CD4-positive, CD25-positive, alpha-beta regulatory T cell (primary cell): Measurements from ENCODE around the gene PRRX2. TPM values are rescaled to one million over a fixed set of nuclear protein-coding genes. Genes with fewer than 3 reads are reported as not detected.

ENCODE experiments used
- ATAC-seq, 2 donors: fragments of 150-1000 bp; cut with Tn5 transposase; one replicate each; pipeline ENCODE4 v1.10.0; 2021; ENCODE audit warnings: low read depth in 2 of 2, moderate number of reproducible peaks in 2 of 2, moderate library complexity in 1 of 2
- DNase-seq, 3 donors: peaks; one replicate each; pipeline versions ENCODE4 v3.0.0 to v3.0.0-alpha.2; 2012 to 2022; ENCODE audit warnings: mixed read lengths in 1 of 3
- H3K27ac ChIP-seq: one replicate; pipeline ENCODE4 v1.7.0; 2013; ENCODE audit warnings: mild to moderate bottlenecking, low read length; ENCODE audit not compliant: insufficient read depth, poor library complexity, severe bottlenecking
- H3K27me3 ChIP-seq: one replicate; pipeline ENCODE4 v1.7.0; 2013; ENCODE audit warnings: low read length; ENCODE audit not compliant: control insufficient read depth, insufficient read depth
- H3K36me3 ChIP-seq: one replicate; pipeline ENCODE4 v1.7.0; 2013; ENCODE audit warnings: mild to moderate bottlenecking, low read length, moderate library complexity; ENCODE audit not compliant: control insufficient read depth, insufficient read depth
- H3K4me1 ChIP-seq: 2 replicates; pipeline ENCODE4 v1.7.0; 2013; ENCODE audit warnings: mild to moderate bottlenecking, low read length; ENCODE audit not compliant: insufficient read depth, control insufficient read depth, poor library complexity, severe bottlenecking
- H3K4me3 ChIP-seq: one replicate; pipeline ENCODE4 v1.7.0; 2013; ENCODE audit warnings: low read depth, mild to moderate bottlenecking, low read length, moderate library complexity
- H3K9me3 ChIP-seq, 2 experiments: 1 replicate in 1 of 2; 2 replicates in 1 of 2; pipeline ENCODE4 v1.7.0; 2013; ENCODE audit warnings: low read length in 2 of 2, mild to moderate bottlenecking in 1 of 2, moderate library complexity in 1 of 2; ENCODE audit not compliant: control insufficient read depth in 2 of 2
- H3K27ac Mint-ChIP-seq, 3 donors: one replicate each; pipeline ENCODE4 v1.8.0; 2020 to 2022; ENCODE audit warnings: mild to moderate bottlenecking in 3 of 3, mixed read lengths in 3 of 3, moderate library complexity in 2 of 3
- H3K27me3 Mint-ChIP-seq: one replicate; pipeline ENCODE4 v1.8.0; 2022; ENCODE audit warnings: mild to moderate bottlenecking, mixed read lengths
- H3K36me3 Mint-ChIP-seq: one replicate; pipeline ENCODE4 v1.8.0; 2020; ENCODE audit warnings: mixed read lengths
- H3K4me1 Mint-ChIP-seq, 4 donors: one replicate each; pipeline ENCODE4 v1.8.0; 2020 to 2022; ENCODE audit warnings: mixed read lengths in 4 of 4, mild to moderate bottlenecking in 1 of 4
- H3K4me3 Mint-ChIP-seq, 4 donors: one replicate each; pipeline ENCODE4 v1.8.0; 2020 to 2022; ENCODE audit warnings: mild to moderate bottlenecking in 4 of 4, mixed read lengths in 4 of 4, moderate library complexity in 3 of 4
- H3K9me3 Mint-ChIP-seq, 7 donors: one replicate each; pipeline ENCODE4 v1.8.0; 2020 to 2022; ENCODE audit warnings: mixed read lengths in 7 of 7, mild to moderate bottlenecking in 3 of 7, moderate library complexity in 2 of 7
- polyA plus RNA-seq, 4 donors: library from polyadenylated mRNA; unstranded; fragments of 300-500 nt; fragmentation: Illumina TruSeq; gene quantifications; one replicate each; pipeline ENCODE4 v1.2.3, GENCODE V29; 2021
- total RNA-seq: library from RNA; stranded (reverse); gene quantifications from one replicate; pipeline ENCODE4 v1.2.3, GENCODE V29; 2022

The PRRX2 gene
- total and polyA plus RNA-seq, 5 donors from 2014 or later: not detected

GRCh38 chr9:129704807-129705206 is 39.4 kb downstream of the PRRX2 start:
- ATAC-seq: no peak
- H3K27me3 ChIP-seq: no peaks in the 10 kb centered on the region
- H3K4me1 ChIP-seq: no peaks in the 10 kb centered on the region
- Mint-ChIP-seq H3K4me3 (no peak overlapping the region), H3K9me3 (no peaks in the 10 kb centered on the region), H3K36me3 (no peaks in the 10 kb centered on the region), H3K4me1 (no peaks in the 10 kb centered on the region), H3K27ac (no peak overlapping the region), H3K27me3 (peaks cover 5% of the 10 kb centered on the region)
- no peaks in the 10 kb centered on the region for H3K36me3 ChIP-seq
- no peak overlapping the region for H3K27ac ChIP-seq
- DNase-seq: no peak
- no peaks in the 10 kb centered on the region for H3K9me3 ChIP-seq
- H3K4me3 ChIP-seq: no peak overlapping the region

- ATAC-seq (no peak), DNase-seq (no peak)
- H3K4me3 Mint-ChIP-seq: no peak overlapping the region
- H3K36me3 ChIP-seq: no peaks in the 10 kb centered on the region
- no peak overlapping the region for H3K27ac ChIP-seq
- H3K9me3 Mint-ChIP-seq: no peaks in the 10 kb centered on the region
- H3K27me3 Mint-ChIP-seq: peaks cover 7% of the 10 kb centered on the region
- H3K4me1 Mint-ChIP-seq: peaks cover 0 to 23% (median 7%) of the 10 kb centered on the region in 4 donors
- no peaks in the 10 kb centered on the region for H3K36me3 Mint-ChIP-seq
- no peaks in the 10 kb centered on the region for H3K27me3 ChIP-seq
- no peak overlapping the region for H3K27ac Mint-ChIP-seq
- peaks cover 18% of the 10 kb centered on the region for H3K4me1 ChIP-seq
- H3K9me3 ChIP-seq: no peaks in the 10 kb centered on the region
- H3K4me3 ChIP-seq: no peak overlapping the region
Observed at GRCh38 chr9:129708793-129709192, 43.3 kb downstream of the PRRX2 start.

DNA sequence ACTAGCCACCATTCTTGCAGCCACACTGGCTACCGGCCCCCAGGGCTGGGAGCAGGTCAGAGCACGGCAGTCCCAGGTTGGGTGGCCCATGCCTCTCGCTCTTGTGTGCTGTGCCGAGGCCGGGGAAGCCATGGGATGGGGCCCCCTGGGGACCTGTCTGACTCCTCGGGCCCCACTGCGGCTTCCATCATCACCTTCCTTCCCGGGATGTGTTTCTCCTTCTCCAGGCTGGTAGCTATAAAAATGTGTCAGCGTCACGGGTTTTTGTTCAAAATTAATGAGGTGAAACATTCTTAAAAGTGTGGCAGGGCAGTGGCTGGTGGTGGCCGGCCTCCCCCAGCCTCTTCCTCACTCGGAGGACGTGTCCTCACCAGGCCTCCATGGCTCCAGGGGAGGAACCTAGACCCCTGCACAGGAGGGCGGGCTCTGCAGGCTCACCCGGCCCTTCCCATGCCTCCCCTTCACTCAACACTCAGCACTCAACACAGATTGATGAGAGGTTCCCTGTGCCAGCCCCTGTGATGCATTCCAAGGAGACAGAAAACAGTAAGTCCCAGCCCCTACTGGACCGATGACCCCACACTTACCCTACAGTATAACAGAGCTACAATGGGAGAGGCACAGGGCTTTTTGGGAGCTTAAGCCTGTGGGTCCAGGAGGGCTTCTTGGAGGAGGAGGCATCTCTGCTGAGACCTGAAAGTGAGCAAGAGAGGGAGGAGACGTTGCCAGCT is 44.2 kb downstream of the PRRX2 start:
- peaks cover 0 to 23% (median 7%) of the 10 kb centered on the region in 4 donors for H3K4me1 Mint-ChIP-seq
- Histone ChIP-seq H3K4me3 (no peak overlapping the region), H3K4me1 (peaks cover 18% of the 10 kb centered on the region), H3K27ac (no peak overlapping the region), H3K27me3 (no peaks in the 10 kb centered on the region), H3K9me3 (no peaks in the 10 kb centered on the region), H3K36me3 (no peaks in the 10 kb centered on the region)
- ATAC-seq (no peak), DNase-seq (no peak)
- H3K9me3 Mint-ChIP-seq: no peaks in the 10 kb centered on the region
- no peak overlapping the region for H3K4me3 Mint-ChIP-seq
- no peak overlapping the region for H3K27ac Mint-ChIP-seq
- no peaks in the 10 kb centered on the region for H3K36me3 Mint-ChIP-seq
- H3K27me3 Mint-ChIP-seq: peaks cover 9% of the 10 kb centered on the region

DNA sequence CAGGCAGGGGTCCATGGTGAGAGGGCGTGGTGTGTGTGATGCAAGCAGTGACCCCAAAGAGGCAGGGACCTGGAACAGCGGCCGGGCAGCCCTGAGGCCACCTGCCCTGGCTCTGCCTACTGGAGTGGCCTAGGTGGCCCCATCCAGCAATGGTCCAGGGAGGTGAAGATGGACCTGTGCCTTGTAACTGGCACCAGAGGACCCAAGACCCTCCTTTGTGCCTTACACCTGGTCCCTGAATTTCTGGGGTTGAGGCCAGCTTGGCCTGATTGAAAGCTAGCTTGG is 44.7 kb downstream of the PRRX2 start:
- ATAC-seq (no peak), DNase-seq (no peak)
- Histone ChIP-seq H3K4me1 (peaks cover 18% of the 10 kb centered on the region), H3K27ac (no peak overlapping the region), H3K27me3 (no peaks in the 10 kb centered on the region), H3K36me3 (no peaks in the 10 kb centered on the region), H3K9me3 (no peaks in the 10 kb centered on the region), H3K4me3 (no peak overlapping the region)
- no peak overlapping the region for H3K4me3 Mint-ChIP-seq
- no peaks in the 10 kb centered on the region for H3K9me3 Mint-ChIP-seq
- peaks cover 0 to 23% (median 7%) of the 10 kb centered on the region in 4 donors for H3K4me1 Mint-ChIP-seq
- no peak overlapping the region for H3K27ac Mint-ChIP-seq
- peaks cover 13% of the 10 kb centered on the region for H3K27me3 Mint-ChIP-seq
- H3K36me3 Mint-ChIP-seq: no peaks in the 10 kb centered on the region

DNA sequence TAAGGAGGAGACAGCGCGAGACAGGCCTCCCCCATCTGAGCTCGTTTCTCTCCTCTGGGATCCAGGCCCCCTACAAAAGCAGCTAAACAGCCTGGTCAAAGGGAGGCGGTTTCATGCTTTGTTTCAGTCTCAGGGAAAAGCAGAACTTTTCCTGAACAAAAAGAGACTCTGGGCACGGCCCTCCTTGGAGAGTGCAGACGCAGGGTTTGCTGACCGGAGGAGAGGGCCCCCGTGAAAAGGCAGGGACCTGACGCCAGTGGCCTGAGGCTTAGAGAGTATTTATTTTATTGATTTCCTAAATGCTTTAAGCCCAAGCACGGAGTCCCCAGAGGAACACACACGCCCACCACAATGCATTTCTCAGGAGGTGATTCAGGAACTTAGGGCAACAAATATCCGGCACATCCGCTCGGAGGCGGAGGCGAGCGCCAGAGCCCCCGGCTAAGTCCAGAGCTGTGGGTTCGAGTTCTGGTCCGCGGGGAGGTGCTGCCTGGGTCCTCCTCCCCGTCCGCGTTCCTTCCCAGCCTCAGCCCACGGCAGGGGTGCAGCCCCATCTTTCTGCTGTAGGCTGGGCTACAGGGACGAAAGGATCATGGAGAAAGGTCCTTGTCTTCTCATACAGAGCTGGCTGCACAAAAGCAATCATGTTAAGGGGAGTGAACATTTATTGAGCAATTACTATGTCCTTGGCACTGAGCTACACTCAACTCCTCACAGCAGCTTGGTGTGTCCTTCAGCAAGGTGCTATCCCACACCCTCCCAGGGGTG is 47.4 kb downstream of the PRRX2 start:
- Mint-ChIP-seq H3K9me3 (no peaks in the 10 kb centered on the region), H3K4me3 (peak overlapping the region in 1 of 4 donors; percentile 3), H3K36me3 (no peaks in the 10 kb centered on the region), H3K27ac (no peak overlapping the region), H3K27me3 (peaks cover 16% of the 10 kb centered on the region), H3K4me1 (peaks cover 0 to 23% (median 7%) of the 10 kb centered on the region in 4 donors)
- Histone ChIP-seq H3K9me3 (no peaks in the 10 kb centered on the region), H3K4me1 (peaks cover 18% of the 10 kb centered on the region), H3K36me3 (no peaks in the 10 kb centered on the region), H3K4me3 (no peak overlapping the region), H3K27ac (no peak overlapping the region), H3K27me3 (no peaks in the 10 kb centered on the region)
- ATAC-seq (no peak), DNase-seq (no peak)

DNA sequence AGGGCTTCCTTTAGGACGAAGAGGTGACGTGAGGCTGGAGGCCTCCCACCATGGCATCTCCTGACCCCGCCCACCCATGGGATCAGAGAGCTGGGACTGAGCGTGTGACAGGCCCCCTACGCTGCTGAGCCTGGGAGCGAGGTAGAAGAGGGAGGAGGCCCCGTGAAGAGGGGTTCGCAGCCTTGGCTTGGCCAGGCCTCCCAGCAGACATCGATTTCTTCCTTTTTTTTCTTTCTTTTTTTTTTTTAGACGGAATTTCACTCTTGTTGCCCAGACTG is 47.9 kb downstream of the PRRX2 start:
- DNase-seq: no peak
- Mint-ChIP-seq H3K4me1 (peaks cover 0 to 23% (median 7%) of the 10 kb centered on the region in 4 donors), H3K4me3 (no peak overlapping the region), H3K27ac (no peak overlapping the region), H3K27me3 (peaks cover 16% of the 10 kb centered on the region), H3K36me3 (no peaks in the 10 kb centered on the region), H3K9me3 (no peaks in the 10 kb centered on the region)
- Histone ChIP-seq H3K27ac (no peak overlapping the region), H3K36me3 (no peaks in the 10 kb centered on the region), H3K4me3 (no peak overlapping the region), H3K9me3 (no peaks in the 10 kb centered on the region), H3K27me3 (no peaks in the 10 kb centered on the region), H3K4me1 (peaks cover 18% of the 10 kb centered on the region)
- no peak for ATAC-seq

GRCh38 chr9:129714511-129715061 is 49.1 kb downstream of the PRRX2 start:
- DNase-seq (no peak), ATAC-seq (no peak)
- H3K36me3 Mint-ChIP-seq: no peaks in the 10 kb centered on the region
- peaks cover 18% of the 10 kb centered on the region for H3K4me1 ChIP-seq
- no peaks in the 10 kb centered on the region for H3K9me3 ChIP-seq
- H3K27ac Mint-ChIP-seq: no peak overlapping the region
- H3K9me3 Mint-ChIP-seq: no peaks in the 10 kb centered on the region
- H3K27me3 Mint-ChIP-seq: peaks cover 18% of the 10 kb centered on the region
- H3K27ac ChIP-seq: no peak overlapping the region
- H3K36me3 ChIP-seq: no peaks in the 10 kb centered on the region
- no peaks in the 10 kb centered on the region for H3K27me3 ChIP-seq
- no peak overlapping the region for H3K4me3 ChIP-seq
- peaks cover 0 to 23% (median 7%) of the 10 kb centered on the region in 4 donors for H3K4me1 Mint-ChIP-seq
- no peak overlapping the region for H3K4me3 Mint-ChIP-seq

GRCh38 chr9:129716091-129716490 is 50.6 kb downstream of the PRRX2 start:
- H3K9me3 ChIP-seq: no peaks in the 10 kb centered on the region
- Mint-ChIP-seq H3K27me3 (peaks cover 18% of the 10 kb centered on the region), H3K4me3 (no peak overlapping the region), H3K36me3 (no peaks in the 10 kb centered on the region), H3K27ac (no peak overlapping the region), H3K4me1 (peaks cover 0 to 20% (median 7%) of the 10 kb centered on the region in 4 donors), H3K9me3 (no peaks in the 10 kb centered on the region)
- H3K36me3 ChIP-seq: no peaks in the 10 kb centered on the region
- H3K4me1 ChIP-seq: peaks cover 18% of the 10 kb centered on the region
- no peaks in the 10 kb centered on the region for H3K27me3 ChIP-seq
- no peak overlapping the region for H3K27ac ChIP-seq
- DNase-seq (no peak), ATAC-seq (no peak)
- no peak overlapping the region for H3K4me3 ChIP-seq
